Panc1 (cell line): Measurements from ENCODE around the gene GMPPB. TPM values are rescaled to one million over a fixed set of nuclear protein-coding genes. Genes with fewer than 3 reads are reported as not detected.
A peak's percentile ranks its signal among the peaks of the same experiment; 100 is the strongest.

Experiments used
- ATAC-seq: fragments of 200-7000 bp; cut with Tn5 transposase; 2 replicates; pipeline ENCODE4 v1.9.1; 2020; ENCODE audit warnings: mild to moderate bottlenecking, moderate library complexity
- BruUV-seq: library from RNA; stranded (reverse); fragments of 400-500 nt; replicated peaks from 2 replicates; lab custom pipeline; 2021; lab: Mats Ljungman, UMichigan
- CTCF ChIA-PET: fragments of 300-600 bp; sonication (Branson Sonifier 250); formaldehyde crosslinking; loops from one replicate; lab custom pipeline; 2022; ENCODE audit warnings: antibody characterized with exemption; lab: Charles Lee
- POLR2A ChIA-PET: fragments of 300-600 bp; sonication (Branson Sonifier 250); formaldehyde crosslinking; loops from one replicate; lab custom pipeline; 2022; ENCODE audit warnings: antibody characterized with exemption; lab: Charles Lee
- DNase-seq: peaks from one replicate; pipeline ENCODE4 v3.0.0-alpha.2; 2010; ENCODE audit warnings: low read depth, low spot score
- H3K27ac ChIP-seq: 2 replicates; pipeline ENCODE4 v1.5.1; 2011; ENCODE audit warnings: mild to moderate bottlenecking, low read length, inconsistent platforms
- H3K27me3 ChIP-seq: fragments of 200-500 bp; sonication (Bioruptor generic); 2 replicates; pipeline ENCODE4 v1.6.0; 2014; ENCODE audit warnings: low read length, inconsistent platforms; ENCODE audit not compliant: control insufficient read depth, insufficient read depth
- H3K36me3 ChIP-seq: fragments of 200-500 bp; sonication (Bioruptor generic); 2 replicates; pipeline ENCODE4 v1.5.1; 2014; ENCODE audit warnings: inconsistent platforms, mild to moderate bottlenecking, low read length, moderate library complexity; ENCODE audit not compliant: control insufficient read depth, insufficient read depth
- H3K4me1 ChIP-seq: 2 replicates; pipeline ENCODE4 v1.5.1; 2011; ENCODE audit warnings: inconsistent platforms, mild to moderate bottlenecking, low read length, moderate library complexity; ENCODE audit not compliant: control insufficient read depth, insufficient read depth
- H3K4me3 ChIP-seq, 2 experiments: 2 replicates each; pipeline ENCODE4 v1.5.1; 2011 to 2012; ENCODE audit warnings: low read depth in 2 of 2, low read length in 2 of 2, mild to moderate bottlenecking in 2 of 2, inconsistent platforms in 1 of 2, moderate library complexity in 1 of 2
- H3K9me3 ChIP-seq: fragments of 200-500 bp; sonication (Bioruptor generic); 2 replicates; pipeline ENCODE4 v1.5.1; 2014; ENCODE audit warnings: low read depth, mild to moderate bottlenecking, inconsistent platforms, low read length, moderate library complexity; ENCODE audit not compliant: control insufficient read depth, insufficient read depth
- CTCF ChIP-seq: fragments of 450-650 bp; IDR thresholded peaks from 2 replicates; pipeline ENCODE4 v1.5.1; 2017; ENCODE audit warnings: mild to moderate bottlenecking
- POLR2AphosphoS5 ChIP-seq: IDR thresholded peaks from 2 replicates; pipeline ENCODE4 v1.6.1; 2012; ENCODE audit warnings: mild to moderate bottlenecking, low read depth, low read length, moderate library complexity
- REST ChIP-seq, 2 experiments: IDR thresholded peaks; 2 replicates each; pipeline ENCODE4 v1.6.1; 2011 to 2012; ENCODE audit warnings: low read depth in 2 of 2, control low read depth in 1 of 2, low read length in 1 of 2, mild to moderate bottlenecking in 1 of 2, moderate library complexity in 1 of 2; ENCODE audit not compliant: insufficient read depth in 1 of 2
- SIN3A ChIP-seq: IDR thresholded peaks from 2 replicates; pipeline ENCODE4 v1.6.1; 2012; ENCODE audit warnings: low read depth, mild to moderate bottlenecking, low read length, moderate library complexity, borderline replicate concordance; ENCODE audit not compliant: insufficient read depth
- TCF7L2 ChIP-seq: IDR thresholded peaks from 2 replicates; pipeline ENCODE4 v1.6.1; 2011; ENCODE audit warnings: mild to moderate bottlenecking, low read depth, low read length, inconsistent platforms
- in situ Hi-C: cut with HindIII; loops from 2 replicates; pipeline ENCODE4 v1.10.0; 2016; ENCODE audit warnings: low sequenced_read_pairs, low pct_unique_long_range_greater_than_20kb
- intact Hi-C: fragments of 100-400 bp; cut with micrococcal nuclease; formaldehyde crosslinking; loops from one replicate; pipeline ENCODE4 v1.10.0; 2022; ENCODE audit not compliant: unreplicated experiment
- total RNA-seq: library from RNA; stranded (reverse); gene quantifications from one replicate; pipeline ENCODE4 v1.2.1, GENCODE V29; 2021; ENCODE audit not compliant: unreplicated experiment

The GMPPB gene
- total RNA-seq, 1 experiment from 2014 or later: 28.4 TPM

GRCh38 chr3:49722896-49723295 lies 855 bp downstream of the GMPPB start:
- in situ Hi-C loops: no loop called here
- Histone ChIP-seq H3K27me3 (no peaks in the 10 kb centered on the region), H3K4me3 (peak overlapping the region; percentile 72 to 89), H3K27ac (peak overlapping the region; percentile 82), H3K36me3 (peaks cover 3% of the 10 kb centered on the region), H3K9me3 (no peaks in the 10 kb centered on the region), H3K4me1 (peaks cover 16% of the 10 kb centered on the region)
- intact Hi-C loops: no loop called here
- ChIA-PET CTCF (interaction anchor here (0.7 kb wide), 1 partner anchor 25 kb away, joined by 6 read pairs; no protein-coding TSS in a partner anchor), POLR2A (no interaction called here)
- ATAC-seq: no peak
- no peak for TF ChIP-seq POLR2AphosphoS5
- TF ChIP-seq SIN3A: no peak
- TF ChIP-seq REST (IDR thresholded peaks at IDR 0.05; ENCODE audit: insufficient read depth in 1 of 2, low read depth in 2 of 2, low read length in 1 of 2): no peak
- TF ChIP-seq CTCF: no peak
- TF ChIP-seq TCF7L2: no peak
- no TSS peak for BruUV-seq
- no peak for DNase-seq

GRCh38 chr3:49721896-49722781 lies 1.6 kb downstream of the GMPPB start:
- Histone ChIP-seq H3K9me3 (no peaks in the 10 kb centered on the region), H3K4me1 (peaks cover 16% of the 10 kb centered on the region), H3K36me3 (peaks cover 3% of the 10 kb centered on the region), H3K27ac (no peak overlapping the region), H3K27me3 (no peaks in the 10 kb centered on the region), H3K4me3 (peak overlapping the region; percentile 72 to 89; a peak in 3 of 4 replicates)
- ChIA-PET CTCF (no interaction called here), POLR2A (no interaction called here)
- no peak for DNase-seq
- TF ChIP-seq CTCF: no peak
- TF ChIP-seq REST (IDR thresholded peaks at IDR 0.05; ENCODE audit: insufficient read depth in 1 of 2, low read depth in 2 of 2, low read length in 1 of 2): no peak
- TF ChIP-seq POLR2AphosphoS5: 0 out of 2 replicates have a peak, but pooled peaks have one; percentile 24
- TF ChIP-seq SIN3A: no peak
- no peak for ATAC-seq
- in situ Hi-C loops (no loop called here), intact Hi-C loops (no loop called here)
- no TSS peak for BruUV-seq
